NCI-H526 treated with DMSO at 0.1 percent for 48 hours (cell line): Measurements from ENCODE around the gene UBL4B.
A peak's percentile ranks its signal among the peaks of the same experiment; 100 is the strongest.

Experiments used
- DNase-seq: peaks from one replicate; lab custom pipeline; 2025; lab: John Stamatoyannopoulos, UW

Gene UBL4B

GRCh38 chr1:110114784-110115183 is 2.5 kb downstream of the UBL4B start:
- no peak for DNase-seq

GRCh38 chr1:110118636-110119396 is 6.6 kb downstream of the UBL4B start:
- no peak for DNase-seq

- DNase-seq: no peak
These were observed 7.6 kb downstream of the UBL4B start for GRCh38 chr1:110119843-110120242.

GRCh38 chr1:110120960-110121561 is 8.8 kb downstream of the UBL4B start:
- DNase-seq: no peak

- DNase-seq: no peak
These were observed 11.0 kb downstream of the UBL4B start for GRCh38 chr1:110123224-110123623.

GRCh38 chr1:110125810-110126209 is 13.6 kb downstream of the UBL4B start:
- DNase-seq: no peak

- no peak for DNase-seq
These were observed 17.9 kb downstream of the UBL4B start for GRCh38 chr1:110130113-110130591.

- no peak for DNase-seq
These were observed 18.7 kb downstream of the UBL4B start for GRCh38 chr1:110130989-110131388.

- DNase-seq: no peak
These were observed 20.4 kb downstream of the UBL4B start for GRCh38 chr1:110132682-110133081.

- DNase-seq: no peak
These were observed 21.2 kb downstream of the UBL4B start for GRCh38 chr1:110133436-110133835.

GRCh38 chr1:110134050-110134595 is 21.9 kb downstream of the UBL4B start:
- DNase-seq: no peak

- no peak for DNase-seq
These were observed 23.0 kb downstream of the UBL4B start for GRCh38 chr1:110135246-110135645.

- no peak for DNase-seq
These were observed 23.4 kb downstream of the UBL4B start for GRCh38 chr1:110135666-110136065.

- peak; percentile 94 for DNase-seq
These were observed 24.7 kb downstream of the UBL4B start for GRCh38 chr1:110136911-110137310.

GRCh38 chr1:110138956-110139355 is 26.7 kb downstream of the UBL4B start:
- DNase-seq: no peak

GRCh38 chr1:110144366-110144765 is 32.1 kb downstream of the UBL4B start:
- DNase-seq: no peak

GRCh38 chr1:110148961-110149360 is 36.7 kb downstream of the UBL4B start:
- DNase-seq: peak; percentile 25

GRCh38 chr1:110150330-110151174 is 38.3 kb downstream of the UBL4B start, which contains the start of gene SLC6A17:
Gene SLC6A17 (plus strand): TSS chr1:110150494. CDS start chr1:110166930, 16,436 bp downstream.
- peak; percentile 37 for DNase-seq

GRCh38 chr1:110151175-110151669 is 39.0 kb downstream of the UBL4B start:
- no peak for DNase-seq

GRCh38 chr1:110152133-110152785 is 40.0 kb downstream of the UBL4B start:
- no peak for DNase-seq

GRCh38 chr1:110153407-110153950 is 41.2 kb downstream of the UBL4B start:
- DNase-seq: no peak
